Neutrophil (primary cell): ENCODE results near the gene UTP11.

Source experiments
- H3K27ac ChIP-seq: fragments of 200-600 bp; sonication (generic); 2 replicates; pipeline ENCODE4 v1.5.1; 2016; ENCODE audit warnings: mild to moderate bottlenecking, moderate library complexity
- H3K27me3 ChIP-seq: fragments of 200-600 bp; sonication (generic); 2 replicates; pipeline ENCODE4 v1.6.0; 2016; ENCODE audit warnings: mild to moderate bottlenecking
- H3K36me3 ChIP-seq: fragments of 200-600 bp; sonication (generic); 2 replicates; pipeline ENCODE4 v1.5.1; 2017
- H3K4me1 ChIP-seq, 2 experiments: fragments of 200-600 bp in 1 of 2; sonication (generic) in 1 of 2; 1 replicate in 1 of 2; 2 replicates in 1 of 2; pipeline versions ENCODE4 v1.5.1 to v1.6.1; 2013 to 2016; ENCODE audit warnings: low read depth in 1 of 2, low read length in 1 of 2, mild to moderate bottlenecking in 1 of 2, moderate library complexity in 1 of 2; ENCODE audit not compliant: control insufficient read depth in 1 of 2, insufficient read depth in 1 of 2
- H3K4me3 ChIP-seq, 2 experiments: fragments of 200-600 bp in 1 of 2; sonication (generic) in 1 of 2; 1 replicate in 1 of 2; 2 replicates in 1 of 2; pipeline ENCODE4 v1.5.1; 2013 to 2016; ENCODE audit warnings: low read depth in 1 of 2, low read length in 1 of 2, mild to moderate bottlenecking in 1 of 2, moderate library complexity in 1 of 2
- H3K9me3 ChIP-seq: fragments of 200-600 bp; sonication (generic); 2 replicates; pipeline ENCODE4 v1.5.1; 2016
- TF ChIP-seq, protein P1 (sequence below): fragments of 200-600 bp; sonication (generic); IDR thresholded peaks from 2 replicates; pipeline ENCODE4 v1.5.1; 2016; ENCODE audit warnings: antibody characterized with exemption

UTP11 gene

DNA sequence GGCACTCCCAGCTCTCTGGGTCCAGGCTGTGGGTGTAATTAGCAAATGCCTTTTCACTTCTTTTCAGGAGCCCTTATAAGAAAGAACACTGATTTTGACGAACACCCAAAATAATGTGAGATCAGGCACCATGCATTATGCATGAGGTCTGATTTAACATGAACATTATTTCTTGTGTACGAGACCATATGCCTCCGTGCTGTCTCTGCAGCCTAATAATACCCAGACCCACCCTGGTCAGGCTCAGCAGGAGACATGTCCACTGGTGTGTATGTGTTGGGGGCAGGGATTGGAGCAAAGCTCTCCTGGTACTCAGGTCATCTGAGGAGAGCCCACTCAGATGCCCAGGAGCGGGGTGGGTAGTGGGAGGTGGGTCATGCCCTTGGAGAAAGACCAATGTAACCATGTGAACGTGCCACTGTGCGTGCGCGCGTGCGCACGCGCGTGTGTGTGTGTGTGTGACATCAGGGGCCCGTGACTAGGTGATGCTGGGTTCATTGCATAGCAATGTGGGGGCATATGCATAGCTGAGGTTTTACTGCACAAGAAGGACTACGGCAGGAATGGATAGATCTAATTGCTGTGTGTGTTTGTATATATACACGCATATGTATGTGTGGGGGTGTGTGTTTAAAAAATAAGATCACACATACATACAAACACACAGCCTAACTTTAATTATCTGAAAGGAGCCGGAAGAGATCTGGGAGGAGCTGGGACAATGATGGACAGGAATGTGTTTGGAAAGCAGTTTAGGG lies 27.0 kb downstream of the UTP11 start:
- Histone ChIP-seq H3K4me1 (peaks cover 3 to 5% of the 10 kb centered on the region in 2 experiments), H3K36me3 (no peaks in the 10 kb centered on the region), H3K27me3 (peaks cover 74% of the 10 kb centered on the region), H3K4me3 (no peak overlapping the region), H3K27ac (no peak overlapping the region), H3K9me3 (no peaks in the 10 kb centered on the region)
- TF ChIP-seq, protein P1, sequence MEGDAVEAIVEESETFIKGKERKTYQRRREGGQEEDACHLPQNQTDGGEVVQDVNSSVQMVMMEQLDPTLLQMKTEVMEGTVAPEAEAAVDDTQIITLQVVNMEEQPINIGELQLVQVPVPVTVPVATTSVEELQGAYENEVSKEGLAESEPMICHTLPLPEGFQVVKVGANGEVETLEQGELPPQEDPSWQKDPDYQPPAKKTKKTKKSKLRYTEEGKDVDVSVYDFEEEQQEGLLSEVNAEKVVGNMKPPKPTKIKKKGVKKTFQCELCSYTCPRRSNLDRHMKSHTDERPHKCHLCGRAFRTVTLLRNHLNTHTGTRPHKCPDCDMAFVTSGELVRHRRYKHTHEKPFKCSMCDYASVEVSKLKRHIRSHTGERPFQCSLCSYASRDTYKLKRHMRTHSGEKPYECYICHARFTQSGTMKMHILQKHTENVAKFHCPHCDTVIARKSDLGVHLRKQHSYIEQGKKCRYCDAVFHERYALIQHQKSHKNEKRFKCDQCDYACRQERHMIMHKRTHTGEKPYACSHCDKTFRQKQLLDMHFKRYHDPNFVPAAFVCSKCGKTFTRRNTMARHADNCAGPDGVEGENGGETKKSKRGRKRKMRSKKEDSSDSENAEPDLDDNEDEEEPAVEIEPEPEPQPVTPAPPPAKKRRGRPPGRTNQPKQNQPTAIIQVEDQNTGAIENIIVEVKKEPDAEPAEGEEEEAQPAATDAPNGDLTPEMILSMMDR, result no peak

DNA sequence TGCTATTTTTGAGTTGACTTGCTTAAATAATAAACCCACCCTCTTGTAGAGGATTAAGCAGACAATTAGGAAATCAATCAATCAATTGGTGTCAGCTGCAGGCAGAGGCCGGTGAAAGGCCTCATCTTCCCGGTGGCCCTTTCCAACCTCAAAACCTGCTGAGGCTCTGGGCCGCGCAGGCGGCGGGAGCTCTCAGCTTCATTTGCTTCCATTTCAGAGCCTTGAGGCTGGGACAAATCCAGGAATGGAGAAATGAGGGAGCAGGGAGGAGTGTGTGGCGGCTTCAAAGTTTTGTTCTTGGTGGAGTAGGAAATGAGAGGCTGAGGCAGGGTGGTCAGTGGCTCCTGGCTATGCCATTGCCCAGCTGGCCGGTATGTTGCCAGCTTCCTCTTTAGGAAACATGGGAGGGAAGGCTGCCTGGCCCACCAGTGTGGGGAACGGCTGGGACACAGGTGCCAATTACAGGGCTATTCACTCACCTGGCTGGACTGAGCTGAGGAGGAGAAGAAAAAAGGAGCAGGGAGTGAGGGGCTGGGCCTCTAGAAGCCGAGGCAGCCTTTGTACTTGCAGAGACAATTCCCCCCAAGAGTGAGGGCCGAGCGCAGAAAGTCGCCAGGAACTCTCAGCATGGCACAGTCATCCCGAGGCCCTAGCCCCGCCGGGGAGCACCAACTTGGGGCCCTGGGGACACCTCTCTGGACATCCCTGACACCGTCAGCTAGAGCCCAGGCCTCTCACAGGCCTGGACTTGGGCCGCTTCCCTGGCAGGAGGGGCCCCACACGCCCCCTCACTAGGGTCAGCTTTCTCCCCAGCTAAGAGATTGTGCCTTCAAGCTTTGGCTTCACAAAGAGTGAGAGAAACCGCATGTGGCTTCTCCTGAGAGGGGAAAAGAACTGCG lies 29.7 kb downstream of the UTP11 start:
- Histone ChIP-seq H3K27ac (no peak overlapping the region), H3K4me3 (no peak overlapping the region), H3K4me1 (peaks cover 11 to 22% of the 10 kb centered on the region in 2 experiments), H3K36me3 (no peaks in the 10 kb centered on the region), H3K9me3 (no peaks in the 10 kb centered on the region), H3K27me3 (peaks cover 99% of the 10 kb centered on the region)
- TF ChIP-seq, protein P1, result no peak

DNA sequence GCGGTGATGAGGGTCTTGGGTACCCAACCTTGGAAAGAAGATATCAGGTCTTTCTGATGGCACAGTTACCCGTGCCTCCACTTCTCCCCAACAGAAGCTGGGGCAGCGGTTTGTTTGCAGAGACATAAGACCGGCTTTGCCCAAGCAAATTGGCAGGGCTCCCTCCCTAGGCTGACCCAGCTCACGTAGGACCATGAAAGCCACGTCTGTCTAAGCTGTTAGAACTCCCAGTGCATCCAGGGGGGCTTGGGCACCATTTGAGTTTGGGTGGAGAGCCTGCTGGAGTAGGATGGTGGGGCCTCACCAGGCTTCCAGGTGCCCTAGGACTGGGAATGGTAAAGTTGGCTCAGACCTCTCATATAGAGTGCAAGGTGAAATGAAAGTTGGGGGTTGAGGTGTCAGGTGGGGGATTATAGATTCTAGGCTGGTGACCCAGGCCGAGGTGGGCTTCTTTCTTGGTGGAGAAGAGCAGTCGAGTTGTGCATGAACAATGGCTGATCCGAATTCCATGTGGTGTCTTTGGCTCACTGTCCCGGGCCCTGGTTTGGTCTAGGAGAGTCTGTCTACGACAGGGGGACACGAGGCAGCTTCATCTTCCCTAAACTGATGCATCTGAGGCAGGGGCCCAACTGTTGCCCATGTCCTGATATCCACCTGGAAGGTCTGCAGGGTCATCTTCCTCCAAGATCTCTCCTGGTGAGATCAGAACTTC lies 30.7 kb downstream of the UTP11 start:
- Histone ChIP-seq H3K27me3 (peaks cover 99% of the 10 kb centered on the region), H3K4me3 (no peak overlapping the region), H3K4me1 (peaks cover 11 to 26% of the 10 kb centered on the region in 2 experiments), H3K9me3 (no peaks in the 10 kb centered on the region), H3K27ac (no peak overlapping the region), H3K36me3 (no peaks in the 10 kb centered on the region)
- TF ChIP-seq, protein P1, result no peak

DNA sequence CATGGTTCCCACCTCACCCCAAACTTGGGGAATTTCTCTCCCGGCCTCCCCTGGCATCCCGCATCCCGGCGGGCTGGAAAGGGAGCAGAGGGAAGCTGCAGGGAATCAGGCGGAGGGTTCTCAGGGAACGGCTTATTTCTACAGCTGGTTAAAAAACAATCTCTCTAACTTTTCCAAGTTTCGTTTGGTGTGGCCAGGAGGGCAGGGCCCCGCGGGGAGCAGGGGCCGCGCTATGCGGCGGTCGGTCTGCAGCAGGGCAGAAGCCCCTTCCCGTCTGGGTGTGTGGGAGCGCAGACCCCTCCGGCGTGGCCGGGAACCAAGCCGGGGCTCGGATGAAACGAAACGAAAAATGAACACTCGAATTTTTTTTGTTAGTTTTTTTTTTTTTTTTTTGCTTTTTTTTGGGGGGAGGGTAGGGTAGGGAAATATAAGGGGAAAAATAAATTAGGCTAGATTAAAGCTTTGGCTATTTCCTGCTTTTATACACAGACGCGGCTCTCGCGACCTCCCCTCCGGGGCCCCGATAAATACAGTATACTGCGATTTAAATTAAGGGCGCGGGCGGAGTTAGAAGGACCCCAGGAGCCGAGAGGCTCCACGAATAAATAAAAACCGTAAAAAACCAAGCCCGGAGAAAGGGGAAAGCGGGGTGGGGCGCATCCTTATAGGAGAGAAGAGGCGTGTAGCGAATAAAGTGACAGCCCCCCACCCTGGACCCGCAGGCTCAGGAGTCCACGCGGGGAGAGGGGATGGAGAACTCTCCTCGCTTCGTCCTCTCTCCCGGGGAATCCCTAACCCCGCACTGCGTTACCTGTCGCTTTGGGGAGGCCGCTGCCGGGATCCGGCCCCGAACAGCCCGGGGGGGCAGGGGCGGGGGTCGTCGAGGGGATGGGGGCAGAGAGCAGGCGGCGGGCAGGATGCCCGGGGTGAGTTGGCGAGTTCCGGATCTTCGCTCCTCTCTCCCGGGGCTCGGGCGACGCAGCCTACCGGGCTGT lies 32.0 kb downstream of the UTP11 start:
- H3K4me3 ChIP-seq, result no peak overlapping the region
- H3K9me3 ChIP-seq, result no peaks in the 10 kb centered on the region
- TF ChIP-seq, protein P1, result no peak
- H3K27ac ChIP-seq, result no peak overlapping the region
- no peaks in the 10 kb centered on the region for H3K36me3 ChIP-seq
- H3K27me3 ChIP-seq, result peaks cover 100% of the 10 kb centered on the region
- H3K4me1 ChIP-seq, result peaks cover 11 to 26% of the 10 kb centered on the region in 2 experiments
